ENCODE measurements around the gene ALDH2.
"Not testable (repeated sequence)": the region's sequence is repeated elsewhere in the genome, so short reads cannot be mapped to it uniquely, and the experiment has no call there.

The ALDH2 gene

GRCh38 chr12:111791507-111791906 is 24.8 kb downstream of the ALDH2 start:
- no peak for DNase-seq

GRCh38 chr12:111792155-111792855 is 25.6 kb downstream of the ALDH2 start:
- DNase-seq: no peak

GRCh38 chr12:111792856-111793235 is 26.1 kb downstream of the ALDH2 start:
- no peak for DNase-seq

GRCh38 chr12:111798182-111798581 is 31.4 kb downstream of the ALDH2 start:
- no peak for DNase-seq

- DNase-seq: no peak
Measured at GRCh38 chr12:111799758-111800157, 33.0 kb downstream of the ALDH2 start.

GRCh38 chr12:111803038-111803626 is 36.4 kb downstream of the ALDH2 start:
- no peak for DNase-seq

GRCh38 chr12:111803851-111804250 is 37.1 kb downstream of the ALDH2 start:
- no peak for DNase-seq

GRCh38 chr12:111806304-111806703 is 39.6 kb downstream of the ALDH2 start:
- no peak for DNase-seq

GRCh38 chr12:111807232-111807631 is 40.5 kb downstream of the ALDH2 start:
- DNase-seq: no peak

GRCh38 chr12:111812881-111813741 is 46.4 kb downstream of the ALDH2 start:
- DNase-seq: peak; percentile 60

- no peak for DNase-seq
Measured at GRCh38 chr12:111816065-111816615, 49.4 kb downstream of the ALDH2 start.

GRCh38 chr12:111816898-111817297 is 50.2 kb downstream of the ALDH2 start:
- DNase-seq: not testable (repeated sequence)

GRCh38 chr12:111818340-111818739 is 51.6 kb downstream of the ALDH2 start:
- DNase-seq: no peak

- DNase-seq: no peak
Measured at GRCh38 chr12:111819191-111820158, 52.7 kb downstream of the ALDH2 start.

- DNase-seq: not testable (repeated sequence)
Measured at GRCh38 chr12:111820828-111821227, 54.1 kb downstream of the ALDH2 start.

- DNase-seq: no peak
Measured at GRCh38 chr12:111822886-111823285, 56.2 kb downstream of the ALDH2 start.

GRCh38 chr12:111823891-111824290 is 57.2 kb downstream of the ALDH2 start:
- DNase-seq: no peak

- DNase-seq: not testable (repeated sequence)
Measured at GRCh38 chr12:111824312-111824711, 57.6 kb downstream of the ALDH2 start.

GRCh38 chr12:111825509-111825908 is 58.8 kb downstream of the ALDH2 start:
- DNase-seq: no peak

GRCh38 chr12:111826316-111826715 is 59.6 kb downstream of the ALDH2 start:
- DNase-seq: no peak

GRCh38 chr12:111826992-111827391 is 60.3 kb downstream of the ALDH2 start:
- DNase-seq: no peak

- no peak for DNase-seq
Measured at GRCh38 chr12:111827907-111828306, 61.2 kb downstream of the ALDH2 start.
